GM21423 (cell line): Measurements from ENCODE around the gene AIM2.
"Not testable (repeated sequence)": the region's sequence is repeated elsewhere in the genome, so short reads cannot be mapped to it uniquely, and the experiment has no call there.

Experiments used
- ATAC-seq: cut with Tn5 transposase; IDR thresholded peaks from one replicate; pipeline ENCODE4 v1.9.1; 2021; ENCODE audit warnings: mild to moderate bottlenecking, moderate library complexity; ENCODE audit not compliant: unreplicated experiment

The AIM2 gene

DNA sequence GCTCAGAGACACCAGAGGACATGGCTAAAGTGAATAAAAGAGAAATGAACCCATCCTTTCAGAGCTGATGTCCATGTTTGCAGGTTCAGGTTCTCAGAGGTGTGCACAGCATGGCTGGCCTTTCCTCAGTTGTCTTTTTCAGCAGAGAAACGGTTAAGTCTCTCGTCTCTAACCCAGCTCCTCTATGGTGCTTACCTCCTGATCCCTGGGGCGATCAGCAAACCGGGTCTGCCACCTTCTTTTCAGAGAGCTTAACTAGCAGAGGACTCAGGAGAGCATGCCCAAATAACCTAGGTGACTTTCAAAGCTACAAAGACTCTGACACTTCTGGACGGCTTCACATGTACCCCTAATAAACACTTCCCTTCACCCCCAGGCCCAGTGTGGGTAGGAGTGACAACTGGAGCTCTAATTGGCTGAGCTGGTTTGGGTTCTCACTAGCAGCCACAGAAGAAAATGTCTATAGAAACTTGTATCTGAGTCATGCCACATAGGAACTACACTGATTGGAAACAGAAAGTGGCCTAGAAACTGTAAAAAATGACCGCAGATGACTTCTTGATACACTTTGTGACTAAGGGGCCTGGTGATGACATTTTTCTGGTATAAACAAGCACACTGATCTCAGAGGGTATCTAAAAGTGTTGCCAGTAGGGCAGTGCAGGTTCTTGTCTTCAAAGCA lies at the start of gene AIM2:
AIM2 (minus strand) TSS at position 329 of the 682 bp plus-strand sequence. CDS start 3,267 bp downstream, outside the sequence.
- ATAC-seq: peak; percentile 84

DNA sequence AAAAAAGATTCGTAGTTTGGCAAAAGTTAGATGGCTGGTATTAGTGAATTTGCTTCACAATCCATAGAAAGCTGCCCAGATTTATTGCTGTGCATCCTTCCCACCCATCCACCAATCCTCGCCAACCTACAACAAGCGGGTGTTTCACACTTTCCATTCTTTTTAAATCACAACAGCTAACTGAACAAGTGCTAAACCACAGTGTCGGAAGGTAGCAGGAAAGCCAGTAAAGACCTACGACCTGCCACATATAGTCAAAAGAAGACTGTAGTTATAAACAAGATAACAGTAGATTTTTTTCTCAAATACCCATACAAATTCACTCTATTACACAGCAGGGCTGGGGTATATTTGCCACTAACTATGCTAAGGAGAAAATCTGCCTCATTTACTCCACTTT lies 47.0 kb upstream of the AIM2 start:
- ATAC-seq: no peak

GRCh38 chr1:159122005-159122621 lies 45.5 kb upstream of the AIM2 start:
- ATAC-seq: peak; percentile 77

GRCh38 chr1:159121526-159121925 lies 45.0 kb upstream of the AIM2 start:
- ATAC-seq: peak; percentile 53

GRCh38 chr1:159120317-159120716 lies 43.8 kb upstream of the AIM2 start:
- ATAC-seq: no peak

DNA sequence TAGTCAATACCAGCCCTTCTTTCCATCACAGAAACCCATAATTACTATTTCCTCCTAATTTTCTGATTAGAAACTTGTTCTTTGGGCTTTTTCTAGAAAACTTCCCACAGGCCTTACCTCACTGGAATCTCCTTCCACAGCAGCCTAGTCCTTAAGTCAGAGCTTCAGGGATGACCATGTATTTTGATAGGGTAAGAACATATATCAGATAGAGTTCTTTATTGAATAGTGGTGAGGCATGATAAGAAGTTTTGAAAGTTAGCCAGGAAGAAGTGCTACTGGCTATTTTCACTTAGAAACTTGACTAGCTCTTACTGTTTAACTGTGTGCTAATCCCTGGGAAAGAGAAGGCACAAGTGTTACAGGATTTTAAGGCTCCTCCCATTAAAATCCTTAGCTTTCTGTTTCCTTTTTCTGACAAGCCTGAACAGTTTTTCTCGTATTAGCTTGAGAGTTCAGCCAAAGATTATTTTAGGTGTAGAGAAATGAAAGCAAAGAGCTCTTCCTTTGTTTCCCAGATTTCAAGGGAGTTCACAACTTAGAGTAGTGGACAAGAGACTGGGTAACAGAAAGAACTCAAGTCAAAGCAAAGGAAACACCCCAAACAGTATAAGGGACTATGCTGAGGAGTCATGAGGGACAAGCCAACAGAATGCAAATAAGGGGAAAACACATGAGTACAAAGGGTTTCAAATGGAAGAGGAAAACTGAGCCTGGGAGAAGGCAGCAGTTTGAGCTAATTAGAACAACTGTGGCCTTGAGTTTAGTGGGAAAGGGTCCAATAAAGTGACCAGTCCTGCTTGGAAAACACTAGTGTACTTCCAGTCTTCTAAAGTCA lies 37.2 kb upstream of the AIM2 start:
- ATAC-seq: no peak

GRCh38 chr1:159103021-159103420 lies 26.5 kb upstream of the AIM2 start:
- ATAC-seq: not testable (repeated sequence)

DNA sequence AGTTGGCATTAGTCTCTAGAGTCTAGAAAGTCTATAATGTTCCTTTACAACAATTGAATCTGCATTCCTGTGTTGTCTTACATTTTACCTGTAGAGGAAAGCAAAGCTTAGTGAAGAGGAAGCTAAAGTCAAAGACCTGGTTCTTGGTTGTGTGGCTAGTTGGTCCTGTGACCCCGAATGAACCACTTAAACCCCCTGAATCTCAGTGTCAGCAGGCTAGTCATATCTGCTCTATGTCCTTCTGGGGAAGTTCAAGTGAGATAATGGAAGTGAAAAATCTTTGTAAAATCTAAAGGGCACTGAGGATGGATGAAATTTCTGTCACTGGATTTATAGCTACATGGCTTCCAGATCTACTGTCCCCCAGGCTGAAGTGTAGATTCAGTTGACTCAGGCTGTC lies 24.0 kb upstream of the AIM2 start:
- no peak for ATAC-seq

GRCh38 chr1:159098596-159098995 lies 22.0 kb upstream of the AIM2 start:
- ATAC-seq: no peak

- no peak for ATAC-seq
Measured at GRCh38 chr1:159092036-159092760, 15.6 kb upstream of the AIM2 start.

DNA sequence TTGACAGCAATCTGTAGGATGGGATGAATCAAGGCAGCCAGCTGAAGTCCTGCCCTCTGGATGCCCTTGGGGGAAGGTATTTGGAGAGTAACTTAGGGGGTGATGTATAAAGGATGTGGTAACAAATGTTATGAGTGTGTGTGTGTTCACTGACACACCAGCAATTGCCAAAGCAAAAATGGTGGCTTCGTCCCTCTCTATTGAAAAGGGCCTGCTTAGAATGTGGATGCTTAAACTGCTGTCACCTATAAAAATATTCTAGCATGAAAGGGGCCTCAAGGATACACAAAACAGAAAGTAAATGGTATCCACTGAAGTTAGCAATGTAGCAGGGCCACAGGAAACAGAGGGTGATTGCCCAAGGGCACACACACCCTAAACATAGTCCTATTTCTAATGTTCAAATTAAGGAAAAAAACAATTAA lies 15.1 kb upstream of the AIM2 start:
- ATAC-seq: no peak

GRCh38 chr1:159091180-159091560 lies 14.6 kb upstream of the AIM2 start:
- ATAC-seq: no peak

DNA sequence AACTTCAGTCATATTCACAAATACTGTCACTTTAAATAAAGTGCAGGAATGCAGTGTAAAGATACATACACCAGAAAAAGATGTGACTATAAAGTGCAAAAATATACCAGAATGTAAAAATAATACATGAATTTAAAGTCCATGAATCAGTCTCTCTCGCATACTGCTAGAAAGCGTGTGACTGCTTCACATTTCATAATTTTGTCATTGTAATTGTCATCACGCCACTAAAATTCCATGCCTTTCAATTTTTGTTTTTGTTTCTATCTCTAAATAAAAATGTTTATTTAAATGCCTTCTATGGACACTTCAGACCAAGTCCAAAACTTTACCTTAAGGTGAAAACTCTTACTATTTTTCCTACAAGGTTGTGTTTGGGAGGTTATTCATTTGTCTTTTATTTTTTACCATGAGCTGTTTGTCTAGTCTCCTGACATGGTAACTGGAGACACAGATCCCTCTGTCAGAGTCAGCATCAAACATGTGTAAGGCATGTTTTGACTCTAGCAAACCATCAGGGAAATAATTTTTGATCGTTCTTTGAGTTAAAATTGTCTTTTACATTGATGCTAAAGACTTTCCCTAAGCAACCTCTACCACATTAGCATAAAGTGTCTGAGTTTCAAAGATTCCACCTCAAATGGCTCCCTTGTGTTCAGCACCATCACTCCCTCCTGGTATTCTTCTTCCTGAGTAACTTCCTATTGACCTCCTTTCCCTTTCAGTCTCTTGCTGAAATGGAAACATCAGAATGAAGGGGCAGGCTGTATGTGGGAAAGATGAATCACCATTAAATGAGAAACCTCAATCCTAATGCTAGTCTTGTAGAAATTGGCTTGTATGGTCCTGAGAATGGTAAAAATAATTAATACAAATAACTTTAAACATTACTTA lies 14.0 kb upstream of the AIM2 start:
- ATAC-seq: no peak

- ATAC-seq: no peak
Measured at GRCh38 chr1:159089184-159089791, 12.7 kb upstream of the AIM2 start.

- ATAC-seq: peak; percentile 46
Measured at GRCh38 chr1:159088546-159089183, 12.1 kb upstream of the AIM2 start.

GRCh38 chr1:159088050-159088449 lies 11.5 kb upstream of the AIM2 start:
- no peak for ATAC-seq

DNA sequence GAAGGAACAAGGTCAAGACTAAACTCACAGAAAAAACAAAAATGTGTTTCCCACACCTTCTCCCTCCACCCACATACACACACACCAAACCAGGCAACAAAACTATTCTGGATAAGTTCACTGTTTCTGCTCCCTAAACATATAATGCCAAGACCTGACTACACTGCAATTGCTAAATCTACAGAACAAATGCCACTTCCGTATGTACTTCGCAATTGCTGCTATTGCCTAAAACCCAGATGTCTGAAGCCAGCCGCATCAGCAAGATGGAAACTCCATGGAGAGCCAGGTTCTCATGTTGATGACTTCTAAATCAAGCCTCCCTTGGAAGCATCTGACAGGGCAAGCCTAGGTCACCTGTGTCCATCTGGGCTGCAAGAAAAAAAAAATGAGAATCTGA lies 8.3 kb upstream of the AIM2 start:
- ATAC-seq: no peak

- no peak for ATAC-seq
Measured at GRCh38 chr1:159084152-159084551, 7.6 kb upstream of the AIM2 start.

- no peak for ATAC-seq
Measured at GRCh38 chr1:159083013-159083412, 6.4 kb upstream of the AIM2 start.
